LoVo (cell line): Measurements from ENCODE around the gene TPST1.
A peak's percentile ranks its signal among the peaks of the same experiment; 100 is the strongest.
"Not testable (repeated sequence)": the region's sequence is repeated elsewhere in the genome, so short reads cannot be mapped to it uniquely, and the experiment has no call there.

Experiments
- DNase-seq: peaks from one replicate; pipeline ENCODE4 v3.0.0-alpha.2; 2016; ENCODE audit warnings: low spot score

The TPST1 gene

GRCh38 chr7:66283003-66283920, 78.1 kb downstream of the TPST1 start:
- DNase-seq, result peak; percentile 68

- no peak for DNase-seq
These were observed 90.9 kb downstream of the TPST1 start for GRCh38 chr7:66296001-66296521.

GRCh38 chr7:66296557-66296956, 91.4 kb downstream of the TPST1 start:
- no peak for DNase-seq

- no peak for DNase-seq
These were observed 92.4 kb downstream of the TPST1 start for GRCh38 chr7:66297579-66297978.

GRCh38 chr7:66301249-66301648, 96.1 kb downstream of the TPST1 start:
- no peak for DNase-seq

- no peak for DNase-seq
These were observed 96.6 kb downstream of the TPST1 start for GRCh38 chr7:66301737-66302136.

- DNase-seq, result no peak
These were observed 98.5 kb downstream of the TPST1 start for GRCh38 chr7:66303454-66304155.

GRCh38 chr7:66304536-66304935, 99.4 kb downstream of the TPST1 start:
- no peak for DNase-seq

GRCh38 chr7:66306243-66306642, 101.1 kb downstream of the TPST1 start:
- DNase-seq, result peak; percentile 37

- peak; percentile 38 for DNase-seq
These were observed 102.6 kb downstream of the TPST1 start for GRCh38 chr7:66307591-66308215.

GRCh38 chr7:66308411-66308810, 103.3 kb downstream of the TPST1 start:
- DNase-seq, result no peak

- no peak for DNase-seq
These were observed 105.5 kb downstream of the TPST1 start for GRCh38 chr7:66310620-66311019.

- no peak for DNase-seq
These were observed 108.9 kb downstream of the TPST1 start for GRCh38 chr7:66313886-66314568.

- DNase-seq, result no peak
These were observed 110.1 kb downstream of the TPST1 start for GRCh38 chr7:66315192-66315591.

GRCh38 chr7:66319407-66319979, 114.4 kb downstream of the TPST1 start:
- DNase-seq, result no peak

GRCh38 chr7:66321283-66321682, 116.1 kb downstream of the TPST1 start:
- peak; percentile 55 for DNase-seq

GRCh38 chr7:66323114-66323796, 118.1 kb downstream of the TPST1 start:
- no peak for DNase-seq

- DNase-seq, result not testable (repeated sequence)
These were observed 119.9 kb downstream of the TPST1 start for GRCh38 chr7:66324985-66325384.

- DNase-seq, result no peak
These were observed 121.5 kb downstream of the TPST1 start for GRCh38 chr7:66326501-66327215.

- DNase-seq, result no peak
These were observed 125.8 kb downstream of the TPST1 start for GRCh38 chr7:66330961-66331360.
